Measurements from ENCODE around the gene STKLD1. TPM values are rescaled to one million over a fixed set of nuclear protein-coding genes. Genes with fewer than 3 reads are reported as not detected.

STKLD1 gene
- total RNA-seq, 2 experiments from 2014 or later: 0.40 to 0.82 TPM

GRCh38 chr9:133425049-133425632, 49.0 kb downstream of the STKLD1 start:
- no peaks in the 10 kb centered on the region for H3K36me3 Mint-ChIP-seq (ENCODE audit: low read depth)
- H3K27me3 Mint-ChIP-seq: peaks cover 30% of the 10 kb centered on the region
- POLR2A ChIA-PET: no interaction called here
- DNase-seq (no peak), ATAC-seq (no peak)
- H3K27ac Mint-ChIP-seq: no peak overlapping the region
- H3K9me3 Mint-ChIP-seq (ENCODE audit: low read depth): no peaks in the 10 kb centered on the region
- intact Hi-C loops (cut with DNase I, micrococcal nuclease): no loop called here
- peaks cover 19% of the 10 kb centered on the region for H3K4me1 Mint-ChIP-seq
- CTCF ChIA-PET: interaction anchor here (1.3 kb wide), 1 partner anchor 84 kb away, joined by 3 read pairs; no protein-coding TSS in a partner anchor
- H3K4me3 Mint-ChIP-seq: no peak overlapping the region

GRCh38 chr9:133426011-133426410, 49.8 kb downstream of the STKLD1 start:
- intact Hi-C loops (cut with DNase I, micrococcal nuclease): no loop called here
- H3K4me3 Mint-ChIP-seq: no peak overlapping the region
- no peak for DNase-seq
- H3K27me3 Mint-ChIP-seq: peaks cover 32% of the 10 kb centered on the region
- ATAC-seq: no peak
- peaks cover 14% of the 10 kb centered on the region for H3K4me1 Mint-ChIP-seq
- H3K9me3 Mint-ChIP-seq (ENCODE audit: low read depth): no peaks in the 10 kb centered on the region
- no peaks in the 10 kb centered on the region for H3K36me3 Mint-ChIP-seq (ENCODE audit: low read depth)
- ChIA-PET CTCF (interaction anchor here (1.3 kb wide), 1 partner anchor 84 kb away, joined by 3 read pairs; no protein-coding TSS in a partner anchor), POLR2A (no interaction called here)
- no peak overlapping the region for H3K27ac Mint-ChIP-seq

- DNase-seq (no peak), ATAC-seq (no peak)
- ChIA-PET POLR2A (no interaction called here), CTCF (no interaction called here)
- Mint-ChIP-seq H3K36me3 (ENCODE audit: low read depth) (no peaks in the 10 kb centered on the region), H3K27ac (no peak overlapping the region), H3K4me1 (peaks cover 3% of the 10 kb centered on the region), H3K27me3 (peaks cover 32% of the 10 kb centered on the region), H3K9me3 (ENCODE audit: low read depth) (no peaks in the 10 kb centered on the region), H3K4me3 (peak overlapping the region; percentile 28)
- intact Hi-C loops (cut with DNase I, micrococcal nuclease): no loop called here
Measured at GRCh38 chr9:133427658-133428348, 51.6 kb downstream of the STKLD1 start.

- no peaks in the 10 kb centered on the region for H3K9me3 Mint-ChIP-seq (ENCODE audit: low read depth)
- no peak for DNase-seq
- peaks cover 3% of the 10 kb centered on the region for H3K4me1 Mint-ChIP-seq
- ChIA-PET POLR2A (no interaction called here), CTCF (no interaction called here)
- ATAC-seq: peak; percentile 23
- no peak overlapping the region for H3K4me3 Mint-ChIP-seq
- H3K27ac Mint-ChIP-seq: no peak overlapping the region
- H3K36me3 Mint-ChIP-seq (ENCODE audit: low read depth): no peaks in the 10 kb centered on the region
- intact Hi-C loops (cut with DNase I, micrococcal nuclease): no loop called here
- H3K27me3 Mint-ChIP-seq: peaks cover 32% of the 10 kb centered on the region
Measured at GRCh38 chr9:133428617-133429101, 52.5 kb downstream of the STKLD1 start.

GRCh38 chr9:133429214-133429613, 53.0 kb downstream of the STKLD1 start:
- ChIA-PET POLR2A (no interaction called here), CTCF (no interaction called here)
- intact Hi-C loops (cut with DNase I, micrococcal nuclease): no loop called here
- Mint-ChIP-seq H3K9me3 (ENCODE audit: low read depth) (no peaks in the 10 kb centered on the region), H3K4me3 (no peak overlapping the region), H3K27me3 (peaks cover 32% of the 10 kb centered on the region), H3K36me3 (ENCODE audit: low read depth) (no peaks in the 10 kb centered on the region), H3K4me1 (peaks cover 3% of the 10 kb centered on the region), H3K27ac (no peak overlapping the region)
- ATAC-seq: no peak
- no peak for DNase-seq

GRCh38 chr9:133429641-133430161, 53.5 kb downstream of the STKLD1 start:
- Mint-ChIP-seq H3K27me3 (peaks cover 29% of the 10 kb centered on the region), H3K27ac (no peak overlapping the region), H3K4me1 (peaks cover 3% of the 10 kb centered on the region), H3K4me3 (no peak overlapping the region), H3K9me3 (ENCODE audit: low read depth) (no peaks in the 10 kb centered on the region), H3K36me3 (ENCODE audit: low read depth) (no peaks in the 10 kb centered on the region)
- DNase-seq (peak; percentile 47), ATAC-seq (no peak)
- intact Hi-C loops (cut with DNase I, micrococcal nuclease): no loop called here
- ChIA-PET CTCF (interaction anchor here (0.6 kb wide), 2 partner anchors 17 to 60 kb away, joined by 3 read pairs; no protein-coding TSS in a partner anchor), POLR2A (no interaction called here)

GRCh38 chr9:133430244-133430643, 54.1 kb downstream of the STKLD1 start:
- ATAC-seq (no peak), DNase-seq (no peak)
- CTCF ChIA-PET: interaction anchor here (0.6 kb wide), 1 partner anchor 18 kb away, joined by 3 read pairs; no protein-coding TSS in a partner anchor
- no peaks in the 10 kb centered on the region for H3K9me3 Mint-ChIP-seq (ENCODE audit: low read depth)
- no peak overlapping the region for H3K4me3 Mint-ChIP-seq
- H3K4me1 Mint-ChIP-seq: peaks cover 3% of the 10 kb centered on the region
- H3K27me3 Mint-ChIP-seq: peaks cover 28% of the 10 kb centered on the region
- H3K36me3 Mint-ChIP-seq (ENCODE audit: low read depth): no peaks in the 10 kb centered on the region
- H3K27ac Mint-ChIP-seq: no peak overlapping the region
- POLR2A ChIA-PET: no interaction called here
- intact Hi-C loops (cut with DNase I, micrococcal nuclease): no loop called here

- no peaks in the 10 kb centered on the region for H3K4me1 Mint-ChIP-seq
- ATAC-seq (no peak), DNase-seq (no peak)
- no peak overlapping the region for H3K4me3 Mint-ChIP-seq
- H3K27ac Mint-ChIP-seq: no peak overlapping the region
- intact Hi-C loops (cut with DNase I, micrococcal nuclease): no loop called here
- H3K9me3 Mint-ChIP-seq (ENCODE audit: low read depth): no peaks in the 10 kb centered on the region
- no peaks in the 10 kb centered on the region for H3K36me3 Mint-ChIP-seq (ENCODE audit: low read depth)
- ChIA-PET CTCF (interaction anchor here (0.7 kb wide), 1 partner anchor 10 kb away, joined by 3 read pairs; no protein-coding TSS in a partner anchor), POLR2A (no interaction called here)
- peaks cover 5% of the 10 kb centered on the region for H3K27me3 Mint-ChIP-seq
Measured at GRCh38 chr9:133433351-133433843, 57.2 kb downstream of the STKLD1 start.

GRCh38 chr9:133436681-133437080, 60.5 kb downstream of the STKLD1 start:
- no peaks in the 10 kb centered on the region for H3K4me1 Mint-ChIP-seq
- ATAC-seq: no peak
- POLR2A ChIA-PET: no interaction called here
- H3K27ac Mint-ChIP-seq: no peak overlapping the region
- H3K9me3 Mint-ChIP-seq (ENCODE audit: low read depth): no peaks in the 10 kb centered on the region
- no peaks in the 10 kb centered on the region for H3K27me3 Mint-ChIP-seq
- intact Hi-C loops (cut with DNase I, micrococcal nuclease): no loop called here
- H3K4me3 Mint-ChIP-seq: no peak overlapping the region
- no peak for DNase-seq
- no peaks in the 10 kb centered on the region for H3K36me3 Mint-ChIP-seq (ENCODE audit: low read depth)
- CTCF ChIA-PET: interaction anchor here (0.5 to 0.7 kb wide), 2 partner anchors 11 to 247 kb away, joined by 3 read pairs; no protein-coding TSS in a partner anchor

GRCh38 chr9:133437753-133438531, 61.8 kb downstream of the STKLD1 start:
- no peaks in the 10 kb centered on the region for H3K4me1 Mint-ChIP-seq
- peak; percentile 36 for DNase-seq
- no peak overlapping the region for H3K4me3 Mint-ChIP-seq
- intact Hi-C loops (cut with DNase I, micrococcal nuclease): no loop called here
- no peaks in the 10 kb centered on the region for H3K36me3 Mint-ChIP-seq (ENCODE audit: low read depth)
- CTCF ChIA-PET: no interaction called here
- ATAC-seq: peak; percentile 36
- no peaks in the 10 kb centered on the region for H3K27me3 Mint-ChIP-seq
- POLR2A ChIA-PET: no interaction called here
- H3K9me3 Mint-ChIP-seq (ENCODE audit: low read depth): no peaks in the 10 kb centered on the region
- H3K27ac Mint-ChIP-seq: no peak overlapping the region

GRCh38 chr9:133439337-133439736, 63.2 kb downstream of the STKLD1 start:
- no peaks in the 10 kb centered on the region for H3K36me3 Mint-ChIP-seq (ENCODE audit: low read depth)
- DNase-seq (peak; percentile 33), ATAC-seq (peak; percentile 68)
- H3K4me1 Mint-ChIP-seq: no peaks in the 10 kb centered on the region
- no peak overlapping the region for H3K27ac Mint-ChIP-seq
- POLR2A ChIA-PET: no interaction called here
- no peaks in the 10 kb centered on the region for H3K27me3 Mint-ChIP-seq
- CTCF ChIA-PET: interaction anchor here (1.0 kb wide), 1 partner anchor 201 kb away, joined by 3 read pairs; no protein-coding TSS in a partner anchor
- intact Hi-C loops (cut with DNase I, micrococcal nuclease): no loop called here
- H3K9me3 Mint-ChIP-seq (ENCODE audit: low read depth): no peaks in the 10 kb centered on the region
- H3K4me3 Mint-ChIP-seq: no peak overlapping the region

Measured in activated CD4-positive, alpha-beta T cell treated with anti-CD3 and anti-CD28 coated beads for 36 hours (primary cell).